ENCODE data around the gene RALGPS1. TPM values are rescaled to one million over a fixed set of nuclear protein-coding genes. Genes with fewer than 3 reads are reported as not detected.

RALGPS1 gene
- total and polyA plus RNA-seq, 2 experiments from 2014 or later = 13.1 to 22.1 TPM

- no peaks in the 10 kb centered on the region for H3K27me3 ChIP-seq
- no peaks in the 10 kb centered on the region for H3K9me2 ChIP-seq (replicated peaks; ENCODE audit: insufficient read depth)
- H4K20me1 ChIP-seq (ENCODE audit: insufficient read depth, poor library complexity, severe bottlenecking) = no peaks in the 10 kb centered on the region
- no peak for DNase-seq (ENCODE audit: low spot score)
- H3K36me3 ChIP-seq (replicated peaks; ENCODE audit: insufficient read depth, low read depth) = no peaks in the 10 kb centered on the region
- H3K4me1 ChIP-seq (ENCODE audit: insufficient read depth) = peaks cover 8% of the 10 kb centered on the region
- H3K79me2 ChIP-seq = no peaks in the 10 kb centered on the region
- no peak overlapping the region for H3K4me3 ChIP-seq
- H2AFZ ChIP-seq = no peak overlapping the region
- WGBS (ENCODE audit: low lambda C conversion rate, missing lambda C conversion rate) = 91% methylated on average over 4 of the region's 4 CpGs
- TF ChIP-seq, protein P1, sequence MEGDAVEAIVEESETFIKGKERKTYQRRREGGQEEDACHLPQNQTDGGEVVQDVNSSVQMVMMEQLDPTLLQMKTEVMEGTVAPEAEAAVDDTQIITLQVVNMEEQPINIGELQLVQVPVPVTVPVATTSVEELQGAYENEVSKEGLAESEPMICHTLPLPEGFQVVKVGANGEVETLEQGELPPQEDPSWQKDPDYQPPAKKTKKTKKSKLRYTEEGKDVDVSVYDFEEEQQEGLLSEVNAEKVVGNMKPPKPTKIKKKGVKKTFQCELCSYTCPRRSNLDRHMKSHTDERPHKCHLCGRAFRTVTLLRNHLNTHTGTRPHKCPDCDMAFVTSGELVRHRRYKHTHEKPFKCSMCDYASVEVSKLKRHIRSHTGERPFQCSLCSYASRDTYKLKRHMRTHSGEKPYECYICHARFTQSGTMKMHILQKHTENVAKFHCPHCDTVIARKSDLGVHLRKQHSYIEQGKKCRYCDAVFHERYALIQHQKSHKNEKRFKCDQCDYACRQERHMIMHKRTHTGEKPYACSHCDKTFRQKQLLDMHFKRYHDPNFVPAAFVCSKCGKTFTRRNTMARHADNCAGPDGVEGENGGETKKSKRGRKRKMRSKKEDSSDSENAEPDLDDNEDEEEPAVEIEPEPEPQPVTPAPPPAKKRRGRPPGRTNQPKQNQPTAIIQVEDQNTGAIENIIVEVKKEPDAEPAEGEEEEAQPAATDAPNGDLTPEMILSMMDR (IDR thresholded peaks at IDR 0.05; ENCODE audit: poor library complexity) = no peak
- no peak for TF ChIP-seq EZH2 (IDR thresholded peaks at IDR 0.05; ENCODE audit: borderline replicate concordance)
- no peak for TF ChIP-seq EZH2phosphoT487 (IDR thresholded peaks at IDR 0.05; ENCODE audit: low read depth, severe bottlenecking, unreplicated experiment)
- no peak overlapping the region for H3K27ac ChIP-seq
- H3K4me2 ChIP-seq = no peak overlapping the region
- no peaks in the 10 kb centered on the region for H3K9me3 ChIP-seq (ENCODE audit: low read depth)
Observed at GRCh38 chr9:127138444-127138843, 223.9 kb downstream of the RALGPS1 start.

- Histone ChIP-seq H3K27ac (no peak overlapping the region), H3K4me2 (no peak overlapping the region), H4K20me1 (ENCODE audit: insufficient read depth, poor library complexity, severe bottlenecking) (no peaks in the 10 kb centered on the region), H3K4me3 (no peak overlapping the region), H3K27me3 (no peaks in the 10 kb centered on the region), H3K9me3 (ENCODE audit: low read depth) (no peaks in the 10 kb centered on the region), H2AFZ (no peak overlapping the region), H3K79me2 (no peaks in the 10 kb centered on the region), H3K9me2 (replicated peaks; ENCODE audit: insufficient read depth) (no peaks in the 10 kb centered on the region), H3K36me3 (replicated peaks; ENCODE audit: insufficient read depth, low read depth) (no peaks in the 10 kb centered on the region), H3K4me1 (ENCODE audit: insufficient read depth) (peaks cover under 1% of the 10 kb centered on the region)
- TF ChIP-seq, protein P1 (IDR thresholded peaks at IDR 0.05; ENCODE audit: poor library complexity) = no peak
- TF ChIP-seq EZH2phosphoT487 (IDR thresholded peaks at IDR 0.05; ENCODE audit: low read depth, severe bottlenecking, unreplicated experiment) (no peak), EZH2 (IDR thresholded peaks at IDR 0.05; ENCODE audit: borderline replicate concordance) (no peak)
- 91% methylated on average over 8 of the region's 8 CpGs for WGBS (ENCODE audit: low lambda C conversion rate, missing lambda C conversion rate)
- no peak for DNase-seq (ENCODE audit: low spot score)
Observed at GRCh38 chr9:127139071-127139731, 224.6 kb downstream of the RALGPS1 start.

GRCh38 chr9:127139775-127140174, 225.2 kb downstream of the RALGPS1 start:
- no peak overlapping the region for H2AFZ ChIP-seq
- no peaks in the 10 kb centered on the region for H3K79me2 ChIP-seq
- 98% methylated on average over 6 of the region's 6 CpGs for WGBS (ENCODE audit: low lambda C conversion rate, missing lambda C conversion rate)
- no peak overlapping the region for H3K27ac ChIP-seq
- no peak for DNase-seq (ENCODE audit: low spot score)
- no peak overlapping the region for H3K4me2 ChIP-seq
- TF ChIP-seq EZH2 (IDR thresholded peaks at IDR 0.05; ENCODE audit: borderline replicate concordance) = no peak
- no peak for TF ChIP-seq EZH2phosphoT487 (IDR thresholded peaks at IDR 0.05; ENCODE audit: low read depth, severe bottlenecking, unreplicated experiment)
- TF ChIP-seq, protein P1 (IDR thresholded peaks at IDR 0.05; ENCODE audit: poor library complexity) = no peak
- H3K4me1 ChIP-seq (ENCODE audit: insufficient read depth) = no peaks in the 10 kb centered on the region
- no peaks in the 10 kb centered on the region for H4K20me1 ChIP-seq (ENCODE audit: insufficient read depth, poor library complexity, severe bottlenecking)
- no peak overlapping the region for H3K4me3 ChIP-seq
- no peaks in the 10 kb centered on the region for H3K36me3 ChIP-seq (replicated peaks; ENCODE audit: insufficient read depth, low read depth)
- no peaks in the 10 kb centered on the region for H3K9me3 ChIP-seq (ENCODE audit: low read depth)
- H3K27me3 ChIP-seq = no peaks in the 10 kb centered on the region
- H3K9me2 ChIP-seq (replicated peaks; ENCODE audit: insufficient read depth) = no peaks in the 10 kb centered on the region
